EH (cell line): Measurements from ENCODE around the gene PTCD2.
A peak's percentile ranks its signal among the peaks of the same experiment; 100 is the strongest.
"Not testable (repeated sequence)": the region's sequence is repeated elsewhere in the genome, so short reads cannot be mapped to it uniquely, and the experiment has no call there.

Source experiments
- DNase-seq: peaks from one replicate; pipeline ENCODE4 v3.0.0-alpha.2; 2015; ENCODE audit warnings: low read depth

The PTCD2 gene

GRCh38 chr5:72296256-72296655 lies 23.9 kb upstream of the PTCD2 start:
- no peak for DNase-seq

- peak; percentile 60 for DNase-seq
Measured at GRCh38 chr5:72298136-72298535, 22.0 kb upstream of the PTCD2 start.

- DNase-seq: no peak
Measured at GRCh38 chr5:72298711-72299110, 21.5 kb upstream of the PTCD2 start.

- DNase-seq: no peak
Measured at GRCh38 chr5:72300590-72301339, 19.4 kb upstream of the PTCD2 start.

- no peak for DNase-seq
Measured at GRCh38 chr5:72301557-72301956, 18.6 kb upstream of the PTCD2 start.

- peak; percentile 46 for DNase-seq
Measured at GRCh38 chr5:72302171-72302570, 18.0 kb upstream of the PTCD2 start.

- no peak for DNase-seq
Measured at GRCh38 chr5:72305194-72306142, 14.7 kb upstream of the PTCD2 start.

- DNase-seq: no peak
Measured at GRCh38 chr5:72307573-72307967, 12.6 kb upstream of the PTCD2 start.

- peak; percentile 98 for DNase-seq
Measured at GRCh38 chr5:72307968-72308852, 12.0 kb upstream of the PTCD2 start.

GRCh38 chr5:72308853-72309191 lies 11.4 kb upstream of the PTCD2 start:
- DNase-seq: no peak

GRCh38 chr5:72313141-72313540 lies 7.0 kb upstream of the PTCD2 start:
- no peak for DNase-seq

- peak; percentile 55 for DNase-seq
Measured at GRCh38 chr5:72314571-72315172, 5.5 kb upstream of the PTCD2 start.

- not testable (repeated sequence) for DNase-seq
Measured at GRCh38 chr5:72319435-72319975, 668 bp upstream of the PTCD2 start.

- DNase-seq: peak; percentile 8
Measured at GRCh38 chr5:72324189-72324825, 4.1 kb downstream of the PTCD2 start.

GRCh38 chr5:72325566-72326305 lies 5.6 kb downstream of the PTCD2 start:
- peak; percentile 71 for DNase-seq

GRCh38 chr5:72326306-72326649 lies 6.1 kb downstream of the PTCD2 start:
- DNase-seq: no peak

GRCh38 chr5:72328172-72328571 lies 8.0 kb downstream of the PTCD2 start:
- peak; percentile 52 for DNase-seq

GRCh38 chr5:72330712-72331111 lies 10.5 kb downstream of the PTCD2 start:
- no peak for DNase-seq

GRCh38 chr5:72337159-72337558 lies 17.0 kb downstream of the PTCD2 start:
- DNase-seq: peak; percentile 25

GRCh38 chr5:72338689-72339209 lies 18.6 kb downstream of the PTCD2 start:
- no peak for DNase-seq
